Right kidney (tissue), 1 donor: ENCODE measurements around the gene IP6K1.
"Not testable (repeated sequence)": the region's sequence is repeated elsewhere in the genome, so short reads cannot be mapped to it uniquely, and the experiment has no call there.

ENCODE experiments used
- DNase-seq: peaks from one replicate; pipeline ENCODE4 v3.0.0-alpha.2; 2016

Gene IP6K1

DNA sequence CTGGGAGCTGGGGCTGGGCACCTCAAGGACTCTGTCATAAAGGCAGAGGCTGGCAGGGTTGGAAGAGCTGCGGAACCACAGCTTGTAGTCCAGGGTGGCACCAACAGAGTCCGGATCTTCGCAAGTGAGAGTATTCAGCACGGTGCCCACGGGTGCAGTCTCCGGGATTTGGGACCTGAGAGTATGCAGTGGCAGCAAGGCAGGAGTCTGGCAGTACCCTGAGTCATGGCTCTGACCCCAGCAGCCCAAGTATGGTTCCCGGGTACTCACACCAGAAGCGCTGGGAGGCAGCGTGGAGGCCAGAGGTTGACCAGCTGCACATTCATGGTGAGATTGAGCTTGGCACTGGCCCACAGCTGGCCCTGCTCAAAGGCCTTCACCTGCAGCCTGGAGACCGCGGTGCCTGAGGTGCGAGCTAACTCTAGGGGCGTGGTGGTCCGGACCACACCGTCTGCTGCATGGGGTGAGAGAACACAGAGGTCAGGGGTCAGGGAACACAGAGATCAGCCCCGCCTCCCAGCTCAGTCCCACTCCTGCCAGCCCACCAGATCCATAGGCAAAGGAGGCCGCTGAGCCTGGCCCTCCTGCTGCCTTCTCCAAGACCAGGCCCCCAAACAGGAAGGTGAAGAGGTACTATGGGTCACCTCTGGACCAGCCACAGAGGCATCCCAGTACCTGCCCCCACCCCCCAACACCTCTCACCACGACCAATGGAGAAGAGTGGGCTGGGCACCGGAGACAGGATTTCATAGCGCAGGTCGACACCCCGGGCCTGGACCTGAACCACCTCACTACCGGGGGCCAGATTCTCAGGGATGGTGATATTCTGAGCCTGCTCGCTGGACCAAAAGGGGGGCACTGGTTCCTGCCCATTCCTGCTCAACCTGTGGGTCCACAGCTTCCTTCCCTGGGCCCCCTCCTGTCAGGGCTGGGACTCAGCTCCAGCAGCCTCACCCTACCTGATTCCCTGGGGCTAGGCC lies 8.9 kb upstream of the IP6K1 start:
- DNase-seq = no peak

GRCh38 chr3:49794431-49794830 lies 8.1 kb upstream of the IP6K1 start:
- DNase-seq = no peak

DNA sequence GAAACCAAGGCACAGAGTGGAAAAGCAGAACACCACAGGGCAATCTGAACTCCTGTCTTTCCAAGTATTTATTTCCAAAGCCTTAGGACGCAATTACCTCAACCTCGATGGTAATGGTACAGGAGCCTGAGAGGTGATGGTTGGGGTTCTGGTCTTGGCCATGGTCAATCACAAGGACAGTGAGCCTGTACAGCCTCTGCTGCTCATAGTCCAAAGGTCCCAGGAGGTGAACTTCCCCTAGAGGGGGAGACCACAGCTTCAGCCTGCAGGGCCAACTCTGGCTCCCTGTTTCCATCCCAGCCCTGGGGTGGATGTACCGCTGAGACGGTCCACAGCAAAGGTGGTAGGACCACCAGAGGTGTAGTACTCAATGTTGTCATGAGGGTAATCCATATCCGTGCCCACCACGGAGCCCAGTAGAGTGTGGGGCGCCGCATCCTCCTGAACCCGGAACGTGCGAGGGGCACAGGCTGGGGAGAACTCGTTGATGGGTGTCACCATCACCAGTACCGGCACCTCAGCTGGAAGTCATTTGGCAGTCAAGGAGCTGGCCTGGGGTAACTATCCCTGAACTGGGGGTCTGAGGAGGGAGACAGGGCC lies 7.2 kb upstream of the IP6K1 start:
- DNase-seq = no peak

GRCh38 chr3:49792371-49793150 lies 6.2 kb upstream of the IP6K1 start:
- no peak for DNase-seq

- DNase-seq = no peak
These were observed 5.2 kb upstream of the IP6K1 start for GRCh38 chr3:49791571-49791970.

- DNase-seq = no peak
These were observed 4.5 kb upstream of the IP6K1 start for GRCh38 chr3:49790626-49791411.

DNA sequence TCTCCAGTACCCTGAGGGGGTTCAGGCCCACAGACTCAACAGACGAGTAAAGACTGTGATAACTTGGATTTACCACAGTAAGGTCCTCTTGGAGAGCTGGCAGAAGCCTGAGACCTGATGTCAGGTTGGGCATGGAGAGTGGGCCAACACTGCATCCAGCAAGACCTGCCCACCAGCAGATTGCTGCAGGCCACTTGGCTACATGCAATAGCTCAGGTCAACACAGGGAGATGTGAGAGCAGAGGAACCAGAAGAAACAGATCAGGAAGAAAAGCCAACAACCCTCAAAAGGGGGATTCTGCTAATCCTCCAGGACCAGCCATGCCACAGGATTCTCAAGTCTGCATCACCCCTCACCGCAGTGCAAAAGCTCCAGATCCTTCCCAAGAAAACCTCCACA lies 1.7 kb upstream of the IP6K1 start:
- DNase-seq = no peak

DNA sequence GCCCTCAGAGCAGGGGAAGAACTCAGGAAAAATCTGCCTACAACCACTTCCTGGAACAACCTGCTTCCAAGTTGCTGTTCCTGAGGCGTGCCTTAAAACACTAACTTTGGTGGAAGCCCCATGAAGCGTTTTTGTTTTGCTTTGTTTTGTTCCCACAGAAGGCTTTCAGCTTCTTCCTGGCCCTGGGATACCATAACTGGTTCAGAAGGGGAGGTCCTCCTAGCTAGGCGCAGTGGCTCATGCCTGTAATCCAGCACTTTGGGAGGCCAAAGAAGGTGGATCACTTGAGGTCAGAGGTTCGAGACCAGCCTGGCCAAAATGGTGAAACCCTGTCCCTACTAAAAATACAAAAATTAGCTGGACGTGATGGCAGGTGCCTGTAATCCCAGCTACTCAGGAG lies 1.2 kb upstream of the IP6K1 start:
- no peak for DNase-seq

GRCh38 chr3:49787182-49787464 lies 781 bp upstream of the IP6K1 start:
- DNase-seq = no peak

DNA sequence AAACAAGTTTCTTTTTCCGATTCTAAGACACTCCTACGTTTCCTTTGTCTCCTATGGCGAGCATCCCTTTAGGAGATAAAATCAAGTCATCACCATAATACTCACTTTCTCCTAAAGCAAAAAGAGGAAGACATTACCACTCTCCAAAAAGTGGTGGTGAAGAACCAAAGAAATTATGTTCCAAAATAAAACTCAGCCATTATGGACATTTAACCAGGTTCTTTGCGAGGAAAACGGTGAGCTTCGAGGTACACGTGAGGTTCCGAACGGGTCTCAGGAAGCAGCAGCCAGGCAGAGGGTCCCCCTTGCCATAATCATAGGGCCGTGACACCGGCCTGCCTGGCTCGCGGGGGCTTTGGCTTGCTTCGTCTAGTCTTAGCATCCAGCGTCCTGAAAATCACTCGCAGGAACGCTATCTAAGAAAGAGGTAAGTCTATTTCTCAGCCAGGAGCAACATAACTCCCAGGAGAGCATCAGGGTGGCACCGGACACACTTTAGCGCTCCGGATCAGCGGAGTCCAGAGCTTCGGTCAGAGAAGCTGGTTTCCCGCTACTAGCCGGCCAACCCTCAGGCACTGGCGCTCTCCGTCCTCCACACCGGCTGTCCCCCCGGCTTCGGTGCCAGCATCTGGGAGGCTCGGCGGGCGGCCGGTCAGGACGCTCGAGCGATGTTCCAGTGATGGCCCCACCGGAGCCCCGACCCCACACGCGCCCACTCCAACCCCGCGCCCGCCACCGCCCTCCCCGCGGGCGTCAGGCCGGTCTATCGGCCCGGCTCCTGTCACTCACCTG lies 581 bp downstream of the IP6K1 start:
- DNase-seq = no peak

- DNase-seq = not testable (repeated sequence)
These were observed 4.1 kb downstream of the IP6K1 start for GRCh38 chr3:49782277-49782676.

DNA sequence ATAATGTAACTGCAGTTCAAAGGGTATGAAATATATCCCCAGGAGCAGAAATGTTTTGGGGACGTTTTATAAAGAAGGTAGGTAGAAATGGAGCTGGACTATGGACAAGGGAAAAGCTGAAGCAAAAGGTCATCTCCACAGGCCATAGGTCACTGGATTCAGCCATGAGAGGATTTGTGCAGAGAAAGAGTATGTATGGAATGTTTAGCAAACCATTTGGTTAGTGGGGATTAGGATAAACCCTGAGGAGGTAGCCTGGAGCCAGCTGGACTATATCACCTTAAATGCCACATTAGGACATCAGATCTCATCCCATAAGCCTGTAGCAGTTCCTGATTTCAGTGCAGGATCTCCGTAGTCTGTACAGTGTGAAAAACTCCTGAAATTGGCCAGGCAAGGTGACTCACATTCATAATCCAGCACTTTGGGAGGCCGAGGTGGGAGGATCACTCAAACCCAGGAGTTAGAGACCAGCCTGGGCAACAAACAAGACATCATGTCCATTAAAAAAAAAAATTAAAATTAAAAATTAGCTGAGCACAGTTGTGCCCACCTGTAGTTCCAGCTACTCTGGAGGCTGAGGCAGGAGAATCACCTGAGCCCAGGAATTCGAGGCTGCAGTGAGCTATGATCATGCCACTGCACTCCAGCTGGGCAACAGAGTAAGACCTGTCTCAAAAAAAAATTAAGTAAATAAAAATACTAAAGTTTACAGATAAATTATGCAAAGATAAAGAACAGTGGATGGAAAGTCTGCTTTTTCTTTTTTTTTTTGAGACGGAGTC lies 4.7 kb downstream of the IP6K1 start:
- DNase-seq = no peak

GRCh38 chr3:49780975-49781365 lies 5.4 kb downstream of the IP6K1 start:
- DNase-seq = not testable (repeated sequence)

GRCh38 chr3:49780080-49780974 lies 6.0 kb downstream of the IP6K1 start:
- DNase-seq = no peak

- DNase-seq = no peak
These were observed 6.8 kb downstream of the IP6K1 start for GRCh38 chr3:49779358-49780079.

- DNase-seq = not testable (repeated sequence)
These were observed 10.2 kb downstream of the IP6K1 start for GRCh38 chr3:49776101-49776500.

DNA sequence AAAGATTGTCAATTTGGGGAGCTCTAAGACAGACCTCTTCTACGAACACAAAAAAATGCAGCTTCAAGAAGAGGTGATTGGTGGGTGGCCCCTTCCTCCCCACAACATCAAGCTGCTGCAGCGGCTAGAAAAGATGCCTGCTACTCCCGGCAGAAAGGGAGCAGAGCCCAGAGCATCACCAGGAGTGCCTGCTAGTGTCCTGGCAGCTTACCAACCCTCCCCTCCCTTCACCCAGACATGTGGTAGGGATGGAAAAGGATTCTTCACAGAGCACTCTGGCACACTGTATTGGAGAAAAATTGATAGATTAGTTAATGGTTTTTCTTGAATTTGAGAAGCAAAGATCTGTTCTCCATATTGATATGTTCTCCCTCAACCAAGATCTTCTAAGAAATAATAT lies 10.8 kb downstream of the IP6K1 start:
- DNase-seq = no peak

DNA sequence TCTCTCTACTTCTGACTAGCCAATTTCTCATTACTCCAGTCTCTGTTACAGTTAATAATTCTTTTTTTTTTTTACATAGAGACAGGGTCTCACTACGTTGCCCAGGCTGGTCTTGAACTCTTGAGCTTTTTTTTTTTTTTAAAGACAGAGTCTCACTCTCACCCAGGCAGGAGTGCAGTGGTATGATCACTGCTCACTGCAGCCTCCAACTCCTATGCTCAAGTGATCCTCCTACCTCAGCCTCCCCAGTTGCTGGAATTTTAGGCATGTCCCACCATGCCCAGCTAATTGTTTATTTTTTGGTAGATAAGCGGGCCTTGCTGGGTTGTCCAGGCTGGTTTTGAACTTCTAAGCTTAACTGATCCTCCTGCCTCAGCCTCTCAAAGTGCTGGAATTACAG lies 13.6 kb downstream of the IP6K1 start:
- no peak for DNase-seq

- DNase-seq = no peak
These were observed 14.9 kb downstream of the IP6K1 start for GRCh38 chr3:49771340-49771938.
